AG09319 (cell line): ENCODE measurements around the gene DIS3L.

Experiments used
- DNase-seq: peaks from one replicate; pipeline ENCODE4 v3.0.0-alpha.2; 2010; ENCODE audit warnings: low read depth; ENCODE audit errors: extremely low read depth
- TF ChIP-seq, protein P1 (sequence below): IDR thresholded peaks from 2 replicates; pipeline ENCODE4 v1.5.1; 2011; ENCODE audit warnings: low read depth, mild to moderate bottlenecking, inconsistent platforms, low read length, moderate library complexity

DIS3L gene

DNA sequence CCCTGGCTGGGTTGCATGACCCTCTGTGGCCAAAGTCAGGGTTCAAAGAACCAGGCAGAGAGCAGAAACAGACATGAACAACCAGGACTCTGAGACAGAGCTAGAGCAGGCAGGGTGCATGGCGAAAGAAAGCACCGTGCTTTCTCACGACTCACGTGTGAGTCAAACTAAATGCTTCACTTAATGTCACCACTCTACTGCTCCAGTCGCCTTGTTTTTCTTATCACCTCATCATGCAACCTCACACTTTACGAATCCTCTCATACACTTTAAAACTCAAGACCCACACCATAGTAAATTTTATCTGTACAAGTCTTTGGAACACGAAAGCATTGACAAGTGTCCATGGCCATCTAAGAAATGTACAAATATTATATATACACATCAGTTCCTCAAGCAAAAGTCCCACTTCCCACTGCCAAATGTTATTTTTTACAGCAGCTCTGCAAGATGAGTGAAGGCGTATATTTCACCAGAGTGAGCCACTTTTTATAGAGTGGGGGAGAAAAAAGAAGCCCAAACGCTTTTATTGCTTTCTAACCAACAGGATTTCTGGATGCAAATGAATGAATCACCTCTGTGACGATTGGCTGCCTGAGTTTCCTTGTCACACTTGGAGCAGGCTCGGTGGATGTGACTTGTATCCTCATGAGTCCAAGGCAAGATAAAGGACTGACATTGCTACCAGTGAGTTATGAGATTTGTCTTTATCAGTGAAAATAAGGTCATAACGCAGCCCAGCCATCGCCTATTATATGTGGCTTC lies 23.9 kb upstream of the DIS3L start:
- no peak for DNase-seq
- TF ChIP-seq, protein P1, sequence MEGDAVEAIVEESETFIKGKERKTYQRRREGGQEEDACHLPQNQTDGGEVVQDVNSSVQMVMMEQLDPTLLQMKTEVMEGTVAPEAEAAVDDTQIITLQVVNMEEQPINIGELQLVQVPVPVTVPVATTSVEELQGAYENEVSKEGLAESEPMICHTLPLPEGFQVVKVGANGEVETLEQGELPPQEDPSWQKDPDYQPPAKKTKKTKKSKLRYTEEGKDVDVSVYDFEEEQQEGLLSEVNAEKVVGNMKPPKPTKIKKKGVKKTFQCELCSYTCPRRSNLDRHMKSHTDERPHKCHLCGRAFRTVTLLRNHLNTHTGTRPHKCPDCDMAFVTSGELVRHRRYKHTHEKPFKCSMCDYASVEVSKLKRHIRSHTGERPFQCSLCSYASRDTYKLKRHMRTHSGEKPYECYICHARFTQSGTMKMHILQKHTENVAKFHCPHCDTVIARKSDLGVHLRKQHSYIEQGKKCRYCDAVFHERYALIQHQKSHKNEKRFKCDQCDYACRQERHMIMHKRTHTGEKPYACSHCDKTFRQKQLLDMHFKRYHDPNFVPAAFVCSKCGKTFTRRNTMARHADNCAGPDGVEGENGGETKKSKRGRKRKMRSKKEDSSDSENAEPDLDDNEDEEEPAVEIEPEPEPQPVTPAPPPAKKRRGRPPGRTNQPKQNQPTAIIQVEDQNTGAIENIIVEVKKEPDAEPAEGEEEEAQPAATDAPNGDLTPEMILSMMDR, result no peak

DNA sequence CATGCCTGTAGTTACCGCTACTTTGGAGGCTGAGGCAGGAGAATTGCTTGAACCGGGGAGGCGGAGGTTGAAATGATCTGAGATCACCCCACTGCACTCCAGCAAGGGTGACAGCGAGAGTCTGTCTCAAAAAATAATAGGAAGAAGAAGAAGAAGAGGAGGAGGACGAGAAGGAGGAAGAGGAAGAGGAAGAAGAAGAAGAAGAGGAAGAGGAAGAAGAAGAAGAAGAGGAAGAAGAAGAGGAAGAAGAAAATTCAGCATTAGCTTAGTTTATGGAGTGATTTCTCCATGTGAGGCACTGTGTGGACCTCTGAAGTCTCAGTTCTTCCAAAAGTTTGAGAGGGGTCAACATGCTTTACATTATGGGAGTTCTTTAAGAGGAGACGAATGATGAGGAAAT lies 22.4 kb upstream of the DIS3L start:
- no peak for DNase-seq
- TF ChIP-seq, protein P1, result no peak

DNA sequence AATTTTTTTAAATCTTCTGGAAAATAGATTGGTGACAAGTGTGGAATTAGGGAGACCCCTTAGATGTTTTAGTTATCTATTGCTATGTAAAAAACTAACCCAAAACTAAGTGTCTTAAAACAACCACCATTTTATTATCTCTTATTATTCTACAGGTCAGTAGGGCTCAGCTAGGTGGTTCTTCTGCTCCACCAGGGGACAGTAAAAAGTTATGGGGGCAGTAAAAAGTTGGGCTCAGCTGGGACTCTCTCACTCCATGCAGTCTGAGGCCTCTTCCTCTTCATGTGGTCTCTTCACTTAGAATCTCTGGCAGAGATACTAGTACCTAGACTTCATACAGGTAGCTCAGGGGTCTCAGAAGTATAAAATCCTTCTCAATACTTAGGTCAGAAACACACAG lies 18.0 kb upstream of the DIS3L start:
- TF ChIP-seq, protein P1, result no peak
- no peak for DNase-seq

DNA sequence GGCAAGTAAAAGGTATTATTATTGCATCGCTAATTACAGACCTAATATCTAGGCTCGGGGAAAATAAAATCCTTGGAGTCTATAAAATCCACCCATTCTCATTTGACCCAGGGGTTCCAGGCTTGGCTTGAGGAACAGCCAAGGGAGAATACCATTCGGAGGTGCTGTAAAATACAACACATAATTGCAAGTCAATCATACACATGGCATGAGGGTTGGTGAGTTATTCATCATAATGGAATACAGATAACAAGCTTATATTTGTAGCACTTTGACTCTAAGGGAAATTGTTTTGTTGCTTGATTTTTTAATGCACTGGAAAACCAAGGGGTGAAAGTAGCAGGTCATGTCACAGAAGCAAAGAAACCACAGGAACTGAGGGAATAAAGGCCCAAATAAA lies 16.8 kb upstream of the DIS3L start:
- TF ChIP-seq, protein P1, result no peak
- no peak for DNase-seq

DNA sequence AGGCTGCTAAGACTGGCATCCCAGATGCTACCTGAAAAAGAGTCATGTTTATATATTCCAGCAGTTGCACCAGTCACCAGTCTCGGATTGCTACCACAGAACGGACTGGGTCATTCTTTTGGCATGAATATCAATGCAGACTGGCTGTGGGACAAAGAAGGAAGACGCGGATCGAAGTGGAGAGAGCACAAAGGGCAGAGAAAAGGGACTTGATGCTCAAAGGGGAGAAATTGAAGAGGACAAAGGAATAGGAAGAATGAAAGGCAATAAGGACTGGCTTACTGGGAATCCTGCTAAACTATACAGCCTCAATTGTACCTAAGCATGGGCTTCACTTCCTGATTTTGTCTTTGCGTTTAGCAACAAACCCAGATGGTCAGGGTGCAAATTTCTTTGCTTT lies 15.3 kb upstream of the DIS3L start:
- DNase-seq, result no peak
- TF ChIP-seq, protein P1, result no peak

DNA sequence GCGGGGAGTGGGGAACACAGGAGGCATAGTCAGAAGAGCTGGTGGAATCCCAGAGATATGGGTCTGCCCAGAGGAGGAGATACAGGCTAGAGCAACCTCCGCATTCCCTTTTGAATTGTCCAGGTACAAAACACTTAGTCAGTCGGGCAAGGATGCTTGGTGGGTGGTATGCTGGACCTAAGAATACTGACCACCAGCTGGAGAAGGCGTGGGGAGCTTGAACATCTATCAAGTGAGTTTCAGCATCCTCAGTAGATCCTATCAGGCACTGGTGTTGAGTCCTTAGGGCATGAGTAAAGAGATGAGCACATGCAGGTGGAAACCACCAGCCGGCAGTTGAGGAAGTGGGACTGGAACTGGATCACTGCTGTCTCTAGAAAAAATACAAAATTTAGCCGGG lies 14.7 kb upstream of the DIS3L start:
- DNase-seq, result no peak

DNA sequence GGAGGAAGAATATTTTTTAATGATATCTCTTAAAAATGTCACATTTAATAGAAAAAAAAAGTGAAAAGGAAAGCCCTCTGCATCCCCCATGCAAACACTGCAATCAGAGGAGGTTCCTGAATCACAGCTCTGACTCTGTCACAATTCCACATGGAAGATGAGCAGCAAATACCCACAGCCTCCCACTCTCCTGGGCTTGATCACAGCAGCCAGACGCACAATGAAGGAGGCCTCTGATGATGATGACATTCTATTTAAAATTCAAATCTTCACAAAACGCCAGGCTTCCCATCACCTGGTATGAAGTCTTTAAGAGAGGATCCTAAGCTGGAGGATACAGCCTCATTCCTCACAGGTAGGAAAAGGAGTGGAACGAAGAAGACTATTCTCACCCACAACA lies 9.1 kb upstream of the DIS3L start:
- TF ChIP-seq, protein P1, result no peak
- DNase-seq, result no peak

More for the DNA sequence above, 14.7 kb upstream of the DIS3L start:
- TF ChIP-seq, protein P1, result no peak
